WTC11 (cell line): Measurements from ENCODE around the gene CLEC9A. TPM values are rescaled to one million over a fixed set of nuclear protein-coding genes. Genes with fewer than 3 reads are reported as not detected.

Experiments
- ATAC-seq: fragments of 200-7000 bp; cut with Tn5 transposase; 2 replicates; pipeline ENCODE4 v1.10.0; 2021; ENCODE audit warnings: mild to moderate bottlenecking, moderate library complexity
- CTCF ChIA-PET: fragments of 300-600 bp; sonication (Branson Sonifier 250); formaldehyde crosslinking; loops from one replicate; lab custom pipeline; 2021; ENCODE audit warnings: antibody characterized with exemption; lab: Charles Lee
- POLR2A ChIA-PET: fragments of 350-600 bp; sonication (Branson Sonifier 250); formaldehyde crosslinking; loops from one replicate; lab custom pipeline; 2021; ENCODE audit warnings: antibody characterized with exemption; lab: Charles Lee
- DNase-seq: peaks from one replicate; pipeline ENCODE4 v3.0.0; 2021; ENCODE audit warnings: low spot score
- H3K27ac Mint-ChIP-seq: 2 replicates; pipeline ENCODE4 v1.8.0; 2021; ENCODE audit warnings: mixed read lengths
- H3K27me3 Mint-ChIP-seq: 2 replicates; pipeline ENCODE4 v1.8.0; 2021; ENCODE audit warnings: low read depth, mild to moderate bottlenecking, moderate library complexity, mixed read lengths
- H3K36me3 Mint-ChIP-seq: 2 replicates; pipeline ENCODE4 v1.8.0; 2021; ENCODE audit warnings: mixed read lengths
- H3K4me1 Mint-ChIP-seq: 2 replicates; pipeline ENCODE4 v1.8.0; 2022; ENCODE audit warnings: mixed read lengths
- H3K4me3 Mint-ChIP-seq: 2 replicates; pipeline ENCODE4 v1.8.0; 2021; ENCODE audit warnings: mild to moderate bottlenecking, moderate library complexity, mixed read lengths
- H3K9me3 Mint-ChIP-seq: 2 replicates; pipeline ENCODE4 v1.8.0; 2021; ENCODE audit warnings: mixed read lengths
- ELF4 ChIP-seq: sonication (generic); formaldehyde crosslinking; IDR thresholded peaks from 2 replicates; pipeline ENCODE4 v1.8.1; 2022; ENCODE audit warnings: low read depth, mild to moderate bottlenecking, moderate library complexity, missing genetic modification reagents
- ESRRA ChIP-seq: sonication (generic); formaldehyde crosslinking; IDR thresholded peaks from 2 replicates; pipeline ENCODE4 v1.8.1; 2022; ENCODE audit warnings: mild to moderate bottlenecking, missing genetic modification reagents, borderline replicate concordance
- JUN ChIP-seq: sonication (generic); formaldehyde crosslinking; IDR thresholded peaks from 2 replicates; pipeline ENCODE4 v1.8.0; 2023; ENCODE audit warnings: mild to moderate bottlenecking, missing genetic modification reagents
- RELA ChIP-seq: sonication (generic); formaldehyde crosslinking; IDR thresholded peaks from 2 replicates; pipeline ENCODE4 v1.8.1; 2022; ENCODE audit warnings: missing genetic modification reagents, mild to moderate bottlenecking, borderline replicate concordance
- TCF7 ChIP-seq: sonication (generic); formaldehyde crosslinking; IDR thresholded peaks from 2 replicates; pipeline ENCODE4 v1.8.0; 2022; ENCODE audit warnings: mild to moderate bottlenecking, low read depth, missing genetic modification reagents, moderate library complexity
- TEAD1 ChIP-seq: sonication (generic); formaldehyde crosslinking; IDR thresholded peaks from 2 replicates; pipeline ENCODE4 v1.8.0; 2022; ENCODE audit warnings: mild to moderate bottlenecking, missing genetic modification reagents
- ZNF232 ChIP-seq: sonication (generic); formaldehyde crosslinking; IDR thresholded peaks from 2 replicates; pipeline ENCODE4 v1.8.0; 2022; ENCODE audit warnings: mild to moderate bottlenecking, missing genetic modification reagents
- ZNF263 ChIP-seq: sonication (generic); formaldehyde crosslinking; IDR thresholded peaks from 2 replicates; pipeline ENCODE4 v1.8.1; 2022; ENCODE audit warnings: low read depth, mild to moderate bottlenecking, moderate library complexity, missing genetic modification reagents
- ZNF416 ChIP-seq: fragments of 250-450 bp; sonication (Bioruptor Pico); IDR thresholded peaks from 2 replicates; pipeline ENCODE4 v1.9.0; 2021; ENCODE audit warnings: mild to moderate bottlenecking, inconsistent platforms
- total RNA-seq: library from RNA; stranded (reverse); gene quantifications from 3 replicates; pipeline ENCODE4 v1.2.3, GENCODE V29; 2021

CLEC9A gene
- total RNA-seq, 1 experiment from 2014 or later: not detected

DNA sequence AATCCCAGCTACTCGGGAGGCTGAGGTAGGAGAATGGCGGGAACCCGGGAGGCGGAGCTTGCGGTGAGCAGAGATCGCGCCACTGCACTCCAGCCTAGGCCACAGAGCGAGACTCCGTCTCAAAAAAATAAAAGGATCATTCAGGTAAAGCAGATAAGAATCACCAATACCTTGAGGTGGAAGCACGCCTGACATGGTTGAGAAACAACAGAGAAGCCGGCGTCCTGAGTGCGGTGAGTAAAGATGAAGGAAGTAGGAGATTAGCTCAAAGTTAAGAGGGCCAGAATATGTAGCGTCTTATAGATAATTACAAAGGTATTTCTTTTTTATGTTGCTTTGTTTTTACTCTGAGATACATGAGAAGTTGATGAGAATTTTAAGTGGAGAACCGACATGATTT is 84.8 kb downstream of the CLEC9A start:
- CTCF ChIA-PET: interaction anchor here (0.7 kb wide), 1 partner anchor 175 kb away, joined by 3 read pairs; no protein-coding TSS in a partner anchor
- DNase-seq: no peak
- H3K27ac Mint-ChIP-seq: no peak overlapping the region
- no peak for TF ChIP-seq ESRRA
- TF ChIP-seq TCF7 (CRISPR knock-in tag): no peak
- no peak for TF ChIP-seq TEAD1 (CRISPR knock-in tag)
- TF ChIP-seq ZNF232 (CRISPR knock-in tag): no peak
- no peak for TF ChIP-seq JUN (CRISPR knock-in tag)
- TF ChIP-seq RELA (CRISPR knock-in tag): no peak
- no peak for TF ChIP-seq ZNF416 (CRISPR knock-in tag)
- no peak for TF ChIP-seq ELF4 (CRISPR knock-in tag)
- TF ChIP-seq ZNF263: no peak
- no peaks in the 10 kb centered on the region for H3K27me3 Mint-ChIP-seq
- no peaks in the 10 kb centered on the region for H3K4me1 Mint-ChIP-seq
- peaks cover 3% of the 10 kb centered on the region; the same call in 1 of the 2 replicates for H3K36me3 Mint-ChIP-seq
- ATAC-seq: no peak
- no peak overlapping the region for H3K4me3 Mint-ChIP-seq
- peaks cover 14% of the 10 kb centered on the region for H3K9me3 Mint-ChIP-seq
- POLR2A ChIA-PET: no interaction called here

Other genes with a start within 250 kb of the CLEC9A start
- gene KLRF1, start 203.2 kb upstream of the CLEC9A start, total RNA-seq: not detected in 3 replicates
- 0.20 TPM in 1 of 3 replicates, not detected in the others for gene CLEC2B, start 161.3 kb upstream of the CLEC9A start, total RNA-seq
- gene KLRF2, start 149.2 kb upstream of the CLEC9A start, total RNA-seq: not detected in 3 replicates
- gene CLEC2A, start 98.3 kb upstream of the CLEC9A start, total RNA-seq: 2.1 to 3.5 TPM (median 2.7 TPM) in 3 replicates
- not detected in 3 replicates for gene CLEC12A, start 59.3 kb upstream of the CLEC9A start, total RNA-seq
- not detected in 3 replicates for gene CLEC1B, start 31.6 kb upstream of the CLEC9A start, total RNA-seq
- gene CLEC12B, start 20.1 kb upstream of the CLEC9A start, total RNA-seq: not detected in 3 replicates
- not detected in 3 replicates for gene CLEC1A, start 68.3 kb downstream of the CLEC9A start, total RNA-seq
- 0.09 to 0.92 TPM (median 0.48 TPM) in 3 replicates for gene CLEC7A, start 99.5 kb downstream of the CLEC9A start, total RNA-seq
- 0.09 to 0.21 TPM in 2 of 3 replicates, not detected in the other for gene OLR1, start 141.4 kb downstream of the CLEC9A start, total RNA-seq
- not detected in 3 replicates for gene TMEM52B, start 148.3 kb downstream of the CLEC9A start, total RNA-seq
- 85.2 to 90.3 TPM (median 87.8 TPM) in 3 replicates for gene GABARAPL1, start 182.2 kb downstream of the CLEC9A start, total RNA-seq